ENCODE data around the gene SHROOM4. TPM values are rescaled to one million over a fixed set of nuclear protein-coding genes. Genes with fewer than 3 reads are reported as not detected.

Gene SHROOM4
- total RNA-seq, 1 donor from 2014 or later, result 7.0 TPM

DNA sequence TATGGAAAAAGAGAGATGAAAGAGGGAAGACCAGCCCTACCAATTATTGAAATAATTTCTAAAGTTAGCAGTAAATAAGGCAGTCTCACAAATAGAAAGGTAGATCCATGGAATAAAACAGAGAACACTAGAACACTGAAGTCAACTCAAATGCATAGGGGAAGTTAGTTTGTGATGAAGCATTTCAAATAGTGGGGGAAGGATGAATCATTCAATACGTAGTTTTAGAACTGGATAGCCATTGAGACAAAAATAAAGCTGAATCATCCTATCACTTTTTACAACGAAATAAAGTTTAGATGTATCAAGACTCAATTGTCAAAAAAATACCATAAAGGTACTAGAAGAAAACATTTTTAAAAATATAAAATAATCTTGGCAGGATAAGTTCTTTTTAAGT is 200.1 kb downstream of the SHROOM4 start:
- no peak overlapping the region for H3K9ac ChIP-seq (ENCODE audit: low read length)
- FAIRE-seq (no peak), DNase-seq (ENCODE audit: low read depth) (peak; percentile 16)
- H3K36me3 Mint-ChIP-seq (ENCODE audit: low read depth, unreplicated experiment), result no peaks in the 10 kb centered on the region
- H3K27me3 Mint-ChIP-seq (ENCODE audit: low read depth, unreplicated experiment), result no peaks in the 10 kb centered on the region
- no peaks in the 10 kb centered on the region for H3K27me3 ChIP-seq (ENCODE audit: insufficient read depth, low read length)
- H3K27ac Mint-ChIP-seq (ENCODE audit: unreplicated experiment), result peak overlapping the region; percentile 15
- no peaks in the 10 kb centered on the region for H3K4me1 ChIP-seq (ENCODE audit: insufficient read depth, low read length)
- no peak overlapping the region for H3K27ac ChIP-seq (ENCODE audit: low read depth, low read length)
- TF ChIP-seq, protein P1, sequence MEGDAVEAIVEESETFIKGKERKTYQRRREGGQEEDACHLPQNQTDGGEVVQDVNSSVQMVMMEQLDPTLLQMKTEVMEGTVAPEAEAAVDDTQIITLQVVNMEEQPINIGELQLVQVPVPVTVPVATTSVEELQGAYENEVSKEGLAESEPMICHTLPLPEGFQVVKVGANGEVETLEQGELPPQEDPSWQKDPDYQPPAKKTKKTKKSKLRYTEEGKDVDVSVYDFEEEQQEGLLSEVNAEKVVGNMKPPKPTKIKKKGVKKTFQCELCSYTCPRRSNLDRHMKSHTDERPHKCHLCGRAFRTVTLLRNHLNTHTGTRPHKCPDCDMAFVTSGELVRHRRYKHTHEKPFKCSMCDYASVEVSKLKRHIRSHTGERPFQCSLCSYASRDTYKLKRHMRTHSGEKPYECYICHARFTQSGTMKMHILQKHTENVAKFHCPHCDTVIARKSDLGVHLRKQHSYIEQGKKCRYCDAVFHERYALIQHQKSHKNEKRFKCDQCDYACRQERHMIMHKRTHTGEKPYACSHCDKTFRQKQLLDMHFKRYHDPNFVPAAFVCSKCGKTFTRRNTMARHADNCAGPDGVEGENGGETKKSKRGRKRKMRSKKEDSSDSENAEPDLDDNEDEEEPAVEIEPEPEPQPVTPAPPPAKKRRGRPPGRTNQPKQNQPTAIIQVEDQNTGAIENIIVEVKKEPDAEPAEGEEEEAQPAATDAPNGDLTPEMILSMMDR (IDR thresholded peaks at IDR 0.05; ENCODE audit: insufficient read depth, low read depth, low read length), result no peak
- no peak for TF ChIP-seq EZH2 (IDR thresholded peaks at IDR 0.05; ENCODE audit: insufficient read depth, low read length)
- H3K4me2 ChIP-seq (ENCODE audit: low read length), result no peak overlapping the region
- no peak overlapping the region for H3K4me3 Mint-ChIP-seq (ENCODE audit: unreplicated experiment)
- H3K9me3 ChIP-seq (ENCODE audit: insufficient read depth, low read depth, low read length), result no peaks in the 10 kb centered on the region
- no peaks in the 10 kb centered on the region for H3K9me3 Mint-ChIP-seq (ENCODE audit: unreplicated experiment)
- no peak overlapping the region for H3K4me3 ChIP-seq (ENCODE audit: insufficient read depth, low read depth, low read length)
- no peaks in the 10 kb centered on the region for H4K20me1 ChIP-seq (ENCODE audit: insufficient read depth, low read length)
- no peak overlapping the region for H2AFZ ChIP-seq (ENCODE audit: low read depth, low read length)
- H3K36me3 ChIP-seq (ENCODE audit: insufficient read depth, low read length), result no peaks in the 10 kb centered on the region
- H3K79me2 ChIP-seq (ENCODE audit: insufficient read depth, low read length), result no peaks in the 10 kb centered on the region
- H3K4me1 Mint-ChIP-seq (ENCODE audit: low read depth, unreplicated experiment), result peaks cover 4% of the 10 kb centered on the region

DNA sequence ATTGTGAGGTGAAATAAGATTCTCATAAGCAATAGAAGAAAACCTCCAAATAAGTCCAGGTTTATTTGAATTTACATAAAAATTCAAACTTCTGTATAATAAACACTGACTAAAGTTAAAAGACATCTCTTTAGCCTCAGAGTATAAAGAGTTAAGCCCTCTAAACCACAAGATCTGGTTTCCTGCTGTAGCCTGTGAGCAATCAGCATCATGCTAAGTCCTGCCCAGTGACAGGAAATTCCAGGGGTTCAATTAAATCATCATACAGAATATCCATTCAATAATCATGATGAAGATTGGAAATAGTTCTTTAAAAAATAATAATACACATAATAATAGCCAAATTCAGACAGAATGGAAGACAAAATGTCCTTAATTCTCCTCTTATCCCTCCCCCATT is 204.2 kb downstream of the SHROOM4 start:
- Mint-ChIP-seq H3K36me3 (ENCODE audit: low read depth, unreplicated experiment) (no peaks in the 10 kb centered on the region), H3K27me3 (ENCODE audit: low read depth, unreplicated experiment) (no peaks in the 10 kb centered on the region), H3K4me3 (ENCODE audit: unreplicated experiment) (no peak overlapping the region), H3K4me1 (ENCODE audit: low read depth, unreplicated experiment) (peaks cover 4% of the 10 kb centered on the region), H3K27ac (ENCODE audit: unreplicated experiment) (no peak overlapping the region), H3K9me3 (ENCODE audit: unreplicated experiment) (no peaks in the 10 kb centered on the region)
- Histone ChIP-seq H3K4me1 (ENCODE audit: insufficient read depth, low read length) (no peaks in the 10 kb centered on the region), H3K4me3 (ENCODE audit: insufficient read depth, low read depth, low read length) (no peak overlapping the region), H3K79me2 (ENCODE audit: insufficient read depth, low read length) (no peaks in the 10 kb centered on the region), H3K9ac (ENCODE audit: low read length) (no peak overlapping the region), H3K27me3 (ENCODE audit: insufficient read depth, low read length) (no peaks in the 10 kb centered on the region), H4K20me1 (ENCODE audit: insufficient read depth, low read length) (no peaks in the 10 kb centered on the region), H3K9me3 (ENCODE audit: insufficient read depth, low read depth, low read length) (no peaks in the 10 kb centered on the region), H3K4me2 (ENCODE audit: low read length) (no peak overlapping the region), H3K27ac (ENCODE audit: low read depth, low read length) (no peak overlapping the region), H2AFZ (ENCODE audit: low read depth, low read length) (no peak overlapping the region), H3K36me3 (ENCODE audit: insufficient read depth, low read length) (no peaks in the 10 kb centered on the region)
- FAIRE-seq (no peak), DNase-seq (ENCODE audit: low read depth) (peak; percentile 13)
- TF ChIP-seq EZH2 (IDR thresholded peaks at IDR 0.05; ENCODE audit: insufficient read depth, low read length), result no peak
- TF ChIP-seq, protein P1 (IDR thresholded peaks at IDR 0.05; ENCODE audit: insufficient read depth, low read depth, low read length), result no peak

DNA sequence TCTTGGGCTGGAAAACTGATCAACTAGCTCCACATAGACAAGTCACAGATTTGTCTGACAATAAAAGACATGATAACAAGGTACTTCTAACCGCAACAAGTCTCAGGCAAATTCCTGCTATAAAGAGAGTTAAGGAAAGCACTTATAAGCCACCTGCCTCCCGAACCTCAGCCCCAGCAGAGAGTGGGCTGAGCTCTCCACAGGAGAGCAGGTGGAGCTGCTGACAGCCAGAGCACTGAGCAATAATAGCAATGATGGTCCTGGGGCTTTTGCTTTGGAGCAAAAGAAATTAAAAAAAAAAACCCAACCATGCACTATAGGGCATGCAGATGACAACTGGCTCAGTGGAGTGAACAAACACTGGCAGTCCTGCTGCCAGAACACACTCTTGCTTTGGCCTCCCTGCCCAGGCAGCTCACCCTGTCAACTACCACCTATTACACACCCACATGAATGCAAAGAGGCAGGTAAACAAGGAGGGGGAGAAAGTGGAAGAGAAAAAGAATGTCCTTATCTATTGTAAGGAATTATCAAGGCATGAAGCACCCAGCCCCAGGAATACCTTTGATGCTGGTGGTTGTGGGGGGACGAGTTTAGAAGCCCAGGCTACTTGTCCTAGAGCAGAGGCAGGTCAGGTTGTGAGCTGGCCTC is 207.6 kb downstream of the SHROOM4 start:
- Histone ChIP-seq H3K4me1 (ENCODE audit: insufficient read depth, low read length) (no peaks in the 10 kb centered on the region), H3K4me2 (ENCODE audit: low read length) (no peak overlapping the region), H3K9me3 (ENCODE audit: insufficient read depth, low read depth, low read length) (no peaks in the 10 kb centered on the region), H2AFZ (ENCODE audit: low read depth, low read length) (no peak overlapping the region), H4K20me1 (ENCODE audit: insufficient read depth, low read length) (no peaks in the 10 kb centered on the region), H3K4me3 (ENCODE audit: insufficient read depth, low read depth, low read length) (no peak overlapping the region), H3K79me2 (ENCODE audit: insufficient read depth, low read length) (no peaks in the 10 kb centered on the region), H3K36me3 (ENCODE audit: insufficient read depth, low read length) (no peaks in the 10 kb centered on the region), H3K9ac (ENCODE audit: low read length) (no peak overlapping the region), H3K27ac (ENCODE audit: low read depth, low read length) (no peak overlapping the region), H3K27me3 (ENCODE audit: insufficient read depth, low read length) (no peaks in the 10 kb centered on the region)
- no peaks in the 10 kb centered on the region for H3K27me3 Mint-ChIP-seq (ENCODE audit: low read depth, unreplicated experiment)
- no peak for FAIRE-seq
- DNase-seq (ENCODE audit: low read depth), result no peak
- H3K36me3 Mint-ChIP-seq (ENCODE audit: low read depth, unreplicated experiment), result peaks cover 2% of the 10 kb centered on the region
- H3K27ac Mint-ChIP-seq (ENCODE audit: unreplicated experiment), result no peak overlapping the region
- H3K9me3 Mint-ChIP-seq (ENCODE audit: unreplicated experiment), result no peaks in the 10 kb centered on the region
- H3K4me3 Mint-ChIP-seq (ENCODE audit: unreplicated experiment), result no peak overlapping the region
- peaks cover 2% of the 10 kb centered on the region for H3K4me1 Mint-ChIP-seq (ENCODE audit: low read depth, unreplicated experiment)
- TF ChIP-seq, protein P1 (IDR thresholded peaks at IDR 0.05; ENCODE audit: insufficient read depth, low read depth, low read length), result no peak
- TF ChIP-seq EZH2 (IDR thresholded peaks at IDR 0.05; ENCODE audit: insufficient read depth, low read length), result no peak

All from astrocyte (in vitro differentiated cells and primary cell).